ENCODE results near the gene COL18A1.
A peak's percentile ranks its signal among the peaks of the same experiment; 100 is the strongest.

The COL18A1 gene

DNA sequence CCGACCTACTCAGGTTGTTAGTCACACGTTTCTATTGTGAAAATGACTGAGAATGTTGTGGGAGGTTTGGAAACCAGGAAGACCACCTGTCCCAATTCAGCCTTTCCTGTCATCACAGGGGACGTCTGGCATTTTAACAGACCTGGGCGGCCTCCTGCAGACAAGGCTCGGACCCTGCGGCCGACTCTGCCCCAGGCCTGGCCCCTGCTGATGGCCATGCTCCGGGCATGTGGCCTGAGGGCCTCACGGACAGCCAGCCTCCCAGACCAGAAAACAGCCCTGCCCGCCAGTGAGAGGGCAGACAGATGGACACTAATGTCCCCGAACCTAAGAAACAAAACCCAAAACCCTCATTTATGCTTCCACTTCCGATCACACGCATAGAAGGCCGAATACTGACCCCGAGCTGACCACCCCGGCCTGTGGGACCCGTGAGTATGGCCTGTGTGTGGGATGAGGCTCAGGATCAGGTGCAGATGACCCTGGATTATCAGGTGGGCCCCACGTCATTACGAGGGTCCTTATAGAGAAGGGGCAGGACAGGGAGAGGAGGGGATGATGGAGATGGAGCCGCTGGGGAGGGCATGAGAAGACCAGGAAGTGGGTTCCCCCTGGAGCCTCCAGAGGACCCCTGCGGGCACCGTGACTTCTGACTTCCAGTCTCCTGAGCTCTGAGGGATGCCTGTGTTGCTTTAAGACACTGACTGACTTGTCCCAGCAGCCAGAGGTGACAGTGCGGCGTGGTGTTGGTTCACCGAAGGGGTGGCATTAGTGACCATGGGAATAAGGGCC is 9.6 kb downstream of the COL18A1 start:
- in situ Hi-C loops (cut with MboI; ENCODE audit: low sequenced_read_pairs): no loop called here
- H3K27me3 ChIP-seq (ENCODE audit: low read depth): no peaks in the 10 kb centered on the region

DNA sequence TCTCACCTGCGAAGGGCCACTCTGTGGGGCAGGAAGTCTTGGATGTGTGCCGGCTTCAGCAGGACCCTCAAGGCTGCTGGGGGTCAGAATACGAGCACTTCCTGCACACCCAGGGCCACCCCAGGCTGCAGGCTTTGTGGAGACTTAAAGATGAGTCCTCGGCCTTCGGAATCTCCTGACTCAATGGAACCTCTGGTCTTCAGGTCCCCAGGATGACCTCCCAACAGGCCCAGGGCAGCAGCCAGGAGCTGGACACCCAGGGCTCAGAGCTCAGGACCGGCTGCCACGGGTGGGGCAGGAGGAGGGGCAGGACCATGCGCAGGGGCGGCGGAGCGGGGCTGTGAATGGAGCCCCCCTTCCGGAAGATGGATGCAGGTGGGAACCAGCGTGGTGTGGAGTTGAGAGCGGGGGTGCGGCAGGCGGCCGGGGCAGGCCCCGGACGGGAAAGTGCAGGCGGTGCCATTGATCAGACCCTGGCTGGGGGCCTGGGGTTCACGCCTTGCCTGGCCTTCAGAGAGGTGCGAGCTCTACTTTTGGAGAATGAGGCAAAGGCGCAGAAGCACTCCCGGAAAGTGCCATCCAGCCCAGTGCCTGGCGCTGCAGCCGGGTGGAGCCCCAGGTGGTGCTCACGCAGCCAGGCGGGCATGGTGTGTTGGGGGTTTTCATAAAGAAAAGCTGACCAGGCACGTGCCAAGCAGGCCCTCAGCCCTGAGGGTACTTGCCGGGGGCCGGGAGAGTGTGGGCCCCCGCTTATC is 10.4 kb downstream of the COL18A1 start:
- Histone ChIP-seq H3K36me3 (replicated peaks) (no peaks in the 10 kb centered on the region), H3K27me3 (ENCODE audit: low read depth) (no peaks in the 10 kb centered on the region), H3K4me1 (peaks cover 5% of the 10 kb centered on the region), H3K9me3 (no peaks in the 10 kb centered on the region), H3K4me3 (no peak overlapping the region)
- in situ Hi-C loops (cut with MboI; ENCODE audit: low sequenced_read_pairs): no loop called here
- no peak for DNase-seq (ENCODE audit: low spot score in 2 of 2)

More for the DNA sequence above, 9.6 kb downstream of the COL18A1 start:
- Histone ChIP-seq H3K4me1 (no peaks in the 10 kb centered on the region), H3K4me3 (no peak overlapping the region), H3K36me3 (replicated peaks) (no peaks in the 10 kb centered on the region), H3K9me3 (no peaks in the 10 kb centered on the region)
- no peak for DNase-seq (ENCODE audit: low spot score in 2 of 2)

DNA sequence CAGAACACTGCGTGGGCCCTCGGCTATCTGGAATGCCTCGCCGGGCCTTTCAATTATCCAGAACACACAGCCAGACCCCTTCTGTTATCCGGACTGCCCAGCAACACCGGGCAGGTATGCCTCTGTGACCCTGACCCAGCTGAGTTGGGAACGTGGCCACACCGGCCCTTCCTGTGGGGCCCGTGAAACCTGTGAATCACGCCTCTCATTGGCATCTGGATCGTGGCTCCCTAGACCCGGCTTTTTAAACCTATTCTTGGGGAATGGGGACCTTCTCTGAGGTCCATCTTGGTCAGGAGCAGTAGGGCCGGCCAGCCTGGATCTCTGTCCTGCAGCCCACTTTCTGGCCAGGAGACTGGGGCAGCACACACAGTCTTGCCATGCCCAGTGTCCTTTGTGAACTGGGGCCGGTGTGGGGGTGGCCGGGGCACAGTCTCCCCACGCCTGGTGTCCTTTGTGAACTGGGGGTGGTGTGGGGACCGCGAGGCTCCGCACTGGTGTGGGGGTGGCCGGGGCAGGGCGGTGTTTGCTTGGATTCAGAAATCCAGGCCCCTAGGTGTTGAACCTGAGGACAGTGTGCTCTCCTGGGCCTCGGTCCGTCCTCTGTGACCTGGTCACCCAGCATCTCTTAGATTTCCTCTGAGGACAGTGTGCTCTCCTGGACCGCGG is 11.1 kb downstream of the COL18A1 start:
- in situ Hi-C loops (cut with MboI; ENCODE audit: low sequenced_read_pairs): no loop called here
- peaks cover 8% of the 10 kb centered on the region for H3K4me1 ChIP-seq
- H3K4me3 ChIP-seq: no peak overlapping the region
- DNase-seq (ENCODE audit: low spot score in 2 of 2): no peak
- no peaks in the 10 kb centered on the region for H3K27me3 ChIP-seq (ENCODE audit: low read depth)
- no peaks in the 10 kb centered on the region for H3K9me3 ChIP-seq
- H3K36me3 ChIP-seq (replicated peaks): no peaks in the 10 kb centered on the region

DNA sequence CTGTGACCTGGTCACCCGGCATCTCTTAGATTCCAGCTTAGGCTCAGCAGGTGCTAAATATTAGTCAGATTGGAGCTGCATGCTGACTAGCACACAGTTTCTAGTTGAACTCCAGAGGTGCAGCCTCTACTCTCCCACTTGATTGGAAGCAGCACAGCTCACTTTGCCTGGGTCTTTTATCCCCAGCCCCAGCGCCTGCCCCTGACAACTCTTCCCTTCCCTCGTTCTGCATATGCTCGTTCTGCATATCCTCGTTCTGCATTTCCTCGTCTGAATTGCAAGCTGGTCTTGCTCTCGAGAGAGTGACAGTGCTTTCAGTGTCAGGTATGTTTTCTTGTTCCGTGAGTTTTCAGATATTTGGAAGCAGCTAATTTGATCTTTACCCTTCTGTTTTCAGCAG is 11.7 kb downstream of the COL18A1 start:
- DNase-seq (ENCODE audit: low spot score in 2 of 2): no peak
- in situ Hi-C loops (cut with MboI; ENCODE audit: low sequenced_read_pairs): no loop called here
- Histone ChIP-seq H3K9me3 (no peaks in the 10 kb centered on the region), H3K36me3 (replicated peaks) (no peaks in the 10 kb centered on the region), H3K27me3 (ENCODE audit: low read depth) (no peaks in the 10 kb centered on the region), H3K4me3 (no peak overlapping the region), H3K4me1 (peaks cover 8% of the 10 kb centered on the region)

DNA sequence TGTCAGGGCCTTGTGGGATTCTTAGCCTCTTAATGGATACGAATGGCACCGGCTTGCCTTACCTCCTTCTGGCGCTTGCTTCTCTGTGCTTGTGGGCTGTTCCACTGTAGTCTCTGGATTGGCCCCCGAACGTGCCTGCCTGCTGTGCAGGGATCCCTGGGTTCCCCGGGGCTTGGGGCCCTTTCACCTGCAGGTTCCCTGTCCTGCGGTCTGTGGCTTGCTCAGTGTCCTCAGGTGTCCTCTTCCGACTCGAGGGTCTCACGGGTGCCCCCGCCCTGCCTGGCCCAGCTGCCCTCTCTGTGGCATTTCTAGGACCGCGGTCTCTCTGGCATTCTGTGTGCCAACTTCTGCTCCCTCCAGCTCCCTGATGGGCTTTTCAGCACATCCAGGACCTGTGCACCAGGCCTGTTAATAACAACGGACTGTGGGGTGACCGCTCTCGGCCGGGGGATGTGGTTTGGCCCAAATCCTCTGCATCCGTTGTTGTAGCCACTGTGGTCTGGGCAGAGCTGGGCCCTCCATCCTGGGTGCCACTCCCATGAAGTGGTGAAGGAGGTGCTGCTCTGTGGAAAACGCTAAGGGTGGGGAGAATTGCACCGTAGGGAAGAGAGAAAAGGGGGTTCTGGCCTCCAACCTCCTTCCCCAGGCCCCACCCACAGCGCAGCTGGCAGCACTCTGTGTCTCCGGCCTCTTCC is 12.4 kb downstream of the COL18A1 start:
- in situ Hi-C loops (cut with MboI; ENCODE audit: low sequenced_read_pairs): no loop called here
- Histone ChIP-seq H3K4me1 (peaks cover 8% of the 10 kb centered on the region), H3K27me3 (ENCODE audit: low read depth) (no peaks in the 10 kb centered on the region), H3K36me3 (replicated peaks) (no peaks in the 10 kb centered on the region), H3K4me3 (no peak overlapping the region), H3K9me3 (no peaks in the 10 kb centered on the region)
- DNase-seq (ENCODE audit: low spot score in 2 of 2): no peak

DNA sequence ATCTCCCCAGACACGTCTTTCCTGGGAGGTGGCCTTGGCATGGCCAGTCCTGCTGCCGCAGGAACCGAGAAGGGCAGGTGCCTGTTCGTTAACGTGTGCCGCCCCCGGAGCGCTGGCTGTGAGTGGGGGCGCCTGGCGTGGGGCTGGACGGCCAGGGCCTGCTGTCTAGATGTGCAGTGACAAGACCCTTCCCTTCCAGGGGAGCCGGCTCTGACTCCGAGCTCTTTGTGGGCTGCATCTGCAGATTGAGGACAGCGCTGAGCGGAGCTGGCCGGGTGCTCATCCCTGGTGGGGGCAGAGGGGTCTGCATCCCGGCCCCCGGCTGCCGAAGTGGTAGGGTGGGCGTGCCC is 13.0 kb downstream of the COL18A1 start:
- no peaks in the 10 kb centered on the region for H3K36me3 ChIP-seq (replicated peaks)
- H3K9me3 ChIP-seq: no peaks in the 10 kb centered on the region
- H3K4me1 ChIP-seq: peaks cover 8% of the 10 kb centered on the region
- no peak overlapping the region for H3K4me3 ChIP-seq
- no peak for DNase-seq (ENCODE audit: low spot score in 2 of 2)
- H3K27me3 ChIP-seq (ENCODE audit: low read depth): no peaks in the 10 kb centered on the region
- in situ Hi-C loops (cut with MboI; ENCODE audit: low sequenced_read_pairs): no loop called here

DNA sequence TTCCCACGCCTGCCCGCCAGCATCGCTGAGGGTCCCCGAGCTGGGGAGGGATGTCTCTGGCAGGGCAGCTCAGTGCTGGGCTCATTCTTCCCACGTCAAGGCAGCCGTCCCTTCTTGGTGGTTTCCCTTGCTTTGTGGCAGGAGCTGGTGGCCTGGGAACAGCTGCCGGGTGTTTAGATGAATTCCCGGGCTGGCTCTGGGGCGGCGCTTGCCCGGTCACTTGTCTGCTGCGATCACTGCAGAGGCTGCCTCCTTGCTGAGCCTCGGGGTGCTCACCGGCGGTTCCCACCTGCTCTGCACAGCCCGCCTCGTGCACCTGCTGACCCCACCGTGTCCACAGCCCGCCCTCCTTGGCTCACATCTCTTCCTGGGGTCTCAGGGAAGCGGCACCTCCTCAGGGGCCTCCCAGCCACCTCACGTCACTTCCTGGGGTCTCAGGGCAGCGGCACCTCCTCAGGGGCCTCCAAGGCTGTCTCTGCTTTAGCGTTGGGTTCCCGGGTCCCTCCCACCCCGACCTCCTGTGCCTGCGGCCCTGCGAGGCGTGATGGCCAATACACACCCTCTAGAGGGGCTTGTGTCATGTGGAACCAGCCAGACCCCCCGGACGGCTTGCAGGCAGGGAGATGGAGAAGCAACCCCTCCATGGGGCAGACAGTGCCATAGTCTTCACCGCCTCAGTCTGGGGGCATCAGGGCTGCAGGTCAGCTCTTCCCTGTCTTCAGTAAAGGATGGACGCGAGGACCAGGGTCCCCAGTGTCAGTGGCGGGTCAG is 13.5 kb downstream of the COL18A1 start:
- Histone ChIP-seq H3K36me3 (replicated peaks) (no peaks in the 10 kb centered on the region), H3K27me3 (ENCODE audit: low read depth) (no peaks in the 10 kb centered on the region), H3K4me1 (peaks cover 8% of the 10 kb centered on the region), H3K4me3 (no peak overlapping the region), H3K9me3 (no peaks in the 10 kb centered on the region)
- in situ Hi-C loops (cut with MboI; ENCODE audit: low sequenced_read_pairs): no loop called here
- no peak for DNase-seq (ENCODE audit: low spot score in 2 of 2)

DNA sequence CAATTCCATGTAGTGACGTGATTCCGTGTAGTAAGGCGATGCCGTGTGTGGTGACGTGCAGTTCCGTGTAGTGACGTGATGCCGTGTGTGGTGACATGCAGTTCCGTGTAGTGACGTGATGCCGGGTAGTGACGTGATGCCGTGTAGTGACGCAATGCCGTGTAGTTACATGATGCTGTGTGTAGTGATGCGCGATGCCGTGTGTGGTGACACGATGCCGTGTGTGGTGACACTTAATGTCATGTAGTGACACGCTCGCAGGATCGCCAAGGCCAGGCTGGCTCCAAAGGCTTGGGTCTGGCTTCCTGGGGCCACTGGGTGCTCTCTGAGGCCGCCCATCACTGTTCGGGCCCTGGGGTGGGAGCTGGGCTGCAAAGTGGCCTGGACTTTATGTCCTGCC is 14.2 kb downstream of the COL18A1 start:
- H3K9me3 ChIP-seq: no peaks in the 10 kb centered on the region
- H3K4me3 ChIP-seq: no peak overlapping the region
- H3K27me3 ChIP-seq (ENCODE audit: low read depth): no peaks in the 10 kb centered on the region
- no peaks in the 10 kb centered on the region for H3K36me3 ChIP-seq (replicated peaks)
- DNase-seq (ENCODE audit: low spot score in 2 of 2): no peak
- H3K4me1 ChIP-seq: peaks cover 8% of the 10 kb centered on the region
- in situ Hi-C loops (cut with MboI; ENCODE audit: low sequenced_read_pairs): no loop called here

DNA sequence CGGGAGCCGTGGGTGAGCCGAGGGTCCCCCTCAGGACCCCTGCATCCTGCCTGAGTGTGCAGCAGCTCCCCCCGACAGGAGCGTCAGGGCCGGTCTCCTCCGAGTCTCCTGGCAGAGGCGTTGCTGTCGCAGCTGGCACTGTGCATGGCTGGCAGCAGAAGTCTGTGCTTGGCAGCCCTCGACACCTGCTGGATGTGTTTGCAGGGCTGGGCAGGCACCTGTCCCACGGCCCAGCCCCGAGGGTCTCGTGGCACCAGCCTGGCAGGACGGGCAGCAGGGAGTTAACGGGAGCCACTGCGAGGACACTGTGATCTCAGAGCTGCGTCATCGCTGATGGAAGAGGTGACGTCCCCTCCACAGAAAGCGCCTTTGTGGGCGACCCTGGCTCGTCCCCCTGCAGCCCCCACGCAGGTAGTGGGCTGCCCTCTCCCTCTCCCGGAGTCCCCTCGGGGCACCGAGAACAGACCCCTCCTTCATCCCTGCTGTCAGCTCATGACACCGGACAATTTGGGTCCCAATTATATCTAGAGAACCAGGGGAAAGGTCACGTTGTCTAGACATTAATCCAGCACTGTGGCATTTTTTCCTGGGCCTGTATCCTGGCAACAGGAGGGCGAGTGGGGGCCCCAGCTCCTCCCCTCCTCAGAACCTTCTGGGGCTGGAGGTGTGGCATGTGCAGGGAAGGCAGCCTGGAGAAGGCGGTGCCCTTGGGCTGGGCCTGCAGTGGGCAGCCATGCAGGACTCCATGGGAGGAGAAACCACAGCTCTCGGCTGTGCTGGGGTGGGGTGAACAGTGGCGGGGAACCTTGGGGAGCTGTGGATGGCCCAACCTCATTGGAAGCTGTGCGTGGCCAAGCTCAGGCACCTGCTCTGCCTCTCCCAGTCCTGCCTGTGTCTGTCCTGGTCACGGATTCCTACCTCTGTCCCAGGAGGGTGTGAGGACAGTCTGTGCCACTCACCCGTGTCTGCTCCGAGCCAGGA is 15.4 kb downstream of the COL18A1 start:
- Histone ChIP-seq H3K36me3 (replicated peaks) (no peaks in the 10 kb centered on the region), H3K27me3 (ENCODE audit: low read depth) (no peaks in the 10 kb centered on the region), H3K9me3 (no peaks in the 10 kb centered on the region), H3K4me1 (peaks cover 8% of the 10 kb centered on the region), H3K4me3 (no peak overlapping the region)
- in situ Hi-C loops (cut with MboI; ENCODE audit: low sequenced_read_pairs): no loop called here
- DNase-seq (ENCODE audit: low spot score in 2 of 2): peak in 1 of 2 experiments; percentile 56

DNA sequence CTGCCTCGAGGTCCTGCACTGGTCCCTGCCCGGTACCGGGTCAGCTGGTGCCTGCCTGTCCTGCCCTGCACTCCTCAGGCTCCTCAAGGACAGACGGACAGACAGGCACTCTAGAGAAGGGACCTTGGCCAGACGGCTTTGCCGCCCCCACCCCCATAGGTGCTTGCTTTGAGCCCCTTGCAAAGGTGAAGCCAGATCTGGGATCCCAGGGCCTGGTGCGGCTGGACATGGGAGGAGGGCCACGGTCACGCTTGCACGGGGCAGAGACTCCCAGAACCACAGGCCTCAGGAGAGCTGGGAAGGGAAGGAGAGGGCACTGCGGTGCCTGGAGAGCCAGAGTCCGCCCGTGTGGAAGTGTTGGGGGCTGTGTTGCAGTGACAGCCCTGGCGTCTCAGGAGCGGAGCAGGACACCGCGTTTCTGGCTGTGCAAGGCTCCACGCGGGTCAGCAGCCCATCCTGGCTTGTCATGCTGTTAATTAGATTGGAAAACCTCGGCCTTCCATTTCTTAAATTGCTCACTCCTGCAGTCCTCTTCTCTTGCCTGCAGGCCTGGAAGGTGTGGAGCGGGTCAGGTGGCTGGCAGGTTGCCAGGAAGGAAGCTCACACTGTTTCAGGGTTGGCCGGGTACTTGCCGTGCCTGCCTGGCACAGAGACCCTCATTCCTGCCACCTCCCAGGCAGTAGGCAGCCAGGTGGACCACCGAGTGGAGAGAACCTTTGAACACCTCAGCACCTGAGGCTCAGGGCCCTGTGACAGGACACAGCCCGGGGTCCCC is 16.3 kb downstream of the COL18A1 start:
- no peaks in the 10 kb centered on the region for H3K27me3 ChIP-seq (ENCODE audit: low read depth)
- in situ Hi-C loops (cut with MboI; ENCODE audit: low sequenced_read_pairs): no loop called here
- H3K36me3 ChIP-seq (replicated peaks): no peaks in the 10 kb centered on the region
- H3K4me1 ChIP-seq: peaks cover 8% of the 10 kb centered on the region
- no peak overlapping the region for H3K4me3 ChIP-seq
- H3K9me3 ChIP-seq: no peaks in the 10 kb centered on the region
- no peak for DNase-seq (ENCODE audit: low spot score in 2 of 2)

DNA sequence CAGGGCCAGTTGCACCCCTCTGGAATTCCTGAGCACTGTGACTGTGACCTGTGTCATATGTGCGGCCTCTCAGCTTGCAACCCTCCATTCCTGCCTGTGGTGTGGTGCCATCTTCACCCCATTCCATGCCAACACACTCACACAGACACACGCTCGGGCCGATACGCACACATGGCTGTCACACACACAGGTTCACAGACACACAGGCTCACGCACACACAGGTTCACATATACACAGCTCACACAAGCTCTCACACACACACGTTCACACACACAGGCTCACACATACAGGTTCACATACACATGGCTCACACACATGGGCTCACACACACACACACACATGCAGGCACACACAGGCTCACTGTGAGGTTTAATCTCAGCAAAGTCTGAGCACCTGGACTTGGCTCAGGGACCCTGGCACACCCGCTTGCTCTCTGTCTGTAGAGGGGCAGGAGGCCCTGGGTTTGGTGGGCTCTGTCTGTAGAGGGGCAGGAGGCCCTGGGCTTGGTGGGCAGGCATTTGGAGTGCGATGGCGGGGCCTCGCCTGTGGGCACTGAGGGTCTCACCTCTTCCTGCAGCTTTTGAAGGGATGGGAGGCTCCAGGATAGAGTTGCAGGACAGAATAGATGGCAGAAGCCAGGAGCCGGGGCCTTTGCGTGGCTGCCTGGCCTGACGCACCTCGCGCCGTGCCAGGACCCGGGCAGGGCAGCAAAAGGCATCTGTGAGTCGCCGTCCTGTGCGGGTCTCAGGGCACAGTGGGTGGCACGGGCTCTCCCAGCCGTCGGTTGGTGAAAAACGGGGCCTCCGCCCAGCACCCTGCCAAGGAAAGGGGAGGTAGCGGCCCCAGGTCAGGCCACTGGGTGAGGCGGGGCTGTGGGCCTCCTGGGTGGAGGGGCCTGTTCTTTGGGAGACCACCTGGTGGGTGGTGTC is 17.1 kb downstream of the COL18A1 start:
- H3K36me3 ChIP-seq (replicated peaks): no peaks in the 10 kb centered on the region
- H3K27me3 ChIP-seq (ENCODE audit: low read depth): no peaks in the 10 kb centered on the region
- H3K4me3 ChIP-seq: no peak overlapping the region
- H3K4me1 ChIP-seq: peaks cover 8% of the 10 kb centered on the region
- H3K9me3 ChIP-seq: no peaks in the 10 kb centered on the region
- in situ Hi-C loops (cut with MboI; ENCODE audit: low sequenced_read_pairs): no loop called here
- no peak for DNase-seq (ENCODE audit: low spot score in 2 of 2)
